ENCODE measurements around the gene AGFG2.

Gene AGFG2

GRCh38 chr7:100544386-100544785 is 5.4 kb downstream of the AGFG2 start:
- H3K4me3 ChIP-seq (ENCODE audit: insufficient read depth in 1 of 2, low read depth in 1 of 2, low read length in 2 of 2), result no peak overlapping the region
- H2BK15ac ChIP-seq (ENCODE audit: low read depth, poor library complexity, severe bottlenecking), result no peak overlapping the region
- no peak overlapping the region for H2BK5ac ChIP-seq (ENCODE audit: low read depth, low read length, poor library complexity, severe bottlenecking)
- no peak overlapping the region for H4K91ac ChIP-seq (ENCODE audit: low read length)
- no peak for DNase-seq
- H3K9me3 ChIP-seq (ENCODE audit: control insufficient read depth, low read length), result no peaks in the 10 kb centered on the region
- H3K36me3 ChIP-seq (ENCODE audit: control insufficient read depth in 1 of 2, insufficient read depth in 2 of 2, low read depth in 1 of 2, low read length in 2 of 2), result peaks cover 2 to 4% of the 10 kb centered on the region in 2 experiments
- H3K4ac ChIP-seq (ENCODE audit: low read depth in 1 of 2, low read length in 2 of 2), result no peak overlapping the region
- peak overlapping the region; percentile 11 for H3K9ac ChIP-seq (ENCODE audit: low read length)
- H3K18ac ChIP-seq (ENCODE audit: low read depth in 1 of 2, low read length in 2 of 2), result no peak overlapping the region
- H3K79me1 ChIP-seq (replicated peaks; ENCODE audit: low read length, poor library complexity, severe bottlenecking), result peaks cover 34% of the 10 kb centered on the region
- 13% methylated on average over 4 of the region's 5 CpGs for WGBS
- H3K27ac ChIP-seq (ENCODE audit: low read length, poor library complexity, severe bottlenecking), result no peak overlapping the region
- H2BK12ac ChIP-seq (ENCODE audit: low read length in 2 of 2), result peak overlapping the region; percentile 56 to 89
- no peaks in the 10 kb centered on the region for H3K27me3 ChIP-seq (ENCODE audit: control insufficient read depth in 1 of 2, insufficient read depth in 1 of 2, low read length in 2 of 2)
- no peak overlapping the region for H3K4me2 ChIP-seq (ENCODE audit: low read length, poor library complexity, severe bottlenecking)
- H4K8ac ChIP-seq (ENCODE audit: low read length), result peak overlapping the region; percentile 73
- H2AK5ac ChIP-seq (ENCODE audit: low read length, severe bottlenecking), result peak overlapping the region; percentile 69
- no peak overlapping the region for H2BK120ac ChIP-seq (ENCODE audit: low read depth, low read length)
- no peak overlapping the region for H3K14ac ChIP-seq (ENCODE audit: low read length in 2 of 2)
- H3K23ac ChIP-seq (ENCODE audit: low read length in 2 of 2), result no peak overlapping the region
- no peak overlapping the region for H2AFZ ChIP-seq (ENCODE audit: low read depth, low read length)
- H3K4me1 ChIP-seq (ENCODE audit: control insufficient read depth, insufficient read depth, low read depth, low read length), result peaks cover 13% of the 10 kb centered on the region

GRCh38 chr7:100544967-100545359 is 6.0 kb downstream of the AGFG2 start:
- Histone ChIP-seq H2BK12ac (ENCODE audit: low read length in 2 of 2) (peak overlapping the region; percentile 64 to 79), H3K4me2 (ENCODE audit: low read length, poor library complexity, severe bottlenecking) (no peak overlapping the region), H3K4me3 (ENCODE audit: insufficient read depth in 1 of 2, low read depth in 1 of 2, low read length in 2 of 2) (peak overlapping the region in 1 of 2 experiments; percentile 35), H3K79me1 (replicated peaks; ENCODE audit: low read length, poor library complexity, severe bottlenecking) (peaks cover 32% of the 10 kb centered on the region), H3K27ac (ENCODE audit: low read length, poor library complexity, severe bottlenecking) (peak overlapping the region; percentile 97), H3K14ac (ENCODE audit: low read length in 2 of 2) (no peak overlapping the region), H2BK15ac (ENCODE audit: low read depth, poor library complexity, severe bottlenecking) (peak overlapping the region; percentile 38), H2BK5ac (ENCODE audit: low read depth, low read length, poor library complexity, severe bottlenecking) (peak overlapping the region; percentile 83), H4K8ac (ENCODE audit: low read length) (peak overlapping the region; percentile 9), H2AFZ (ENCODE audit: low read depth, low read length) (no peak overlapping the region), H3K18ac (ENCODE audit: low read depth in 1 of 2, low read length in 2 of 2) (peak overlapping the region; percentile 61 to 64), H2BK120ac (ENCODE audit: low read depth, low read length) (peak overlapping the region; percentile 89), H3K9ac (ENCODE audit: low read length) (peak overlapping the region; percentile 73), H3K27me3 (ENCODE audit: control insufficient read depth in 1 of 2, insufficient read depth in 1 of 2, low read length in 2 of 2) (no peaks in the 10 kb centered on the region), H3K4ac (ENCODE audit: low read depth in 1 of 2, low read length in 2 of 2) (peak overlapping the region in 1 of 2 experiments; percentile 33), H3K9me3 (ENCODE audit: control insufficient read depth, low read length) (no peaks in the 10 kb centered on the region), H3K36me3 (ENCODE audit: control insufficient read depth in 1 of 2, insufficient read depth in 2 of 2, low read depth in 1 of 2, low read length in 2 of 2) (peaks cover 7 to 8% of the 10 kb centered on the region in 2 experiments), H2AK5ac (ENCODE audit: low read length, severe bottlenecking) (peak overlapping the region; percentile 74), H4K91ac (ENCODE audit: low read length) (no peak overlapping the region), H3K4me1 (ENCODE audit: control insufficient read depth, insufficient read depth, low read depth, low read length) (peaks cover 8% of the 10 kb centered on the region), H3K23ac (ENCODE audit: low read length in 2 of 2) (no peak overlapping the region)
- no peak for DNase-seq
- WGBS, result 50% methylated on average over 1 of the region's 1 CpG

- peak overlapping the region; percentile 73 for H3K9ac ChIP-seq (ENCODE audit: low read length)
- H3K4me3 ChIP-seq (ENCODE audit: insufficient read depth in 1 of 2, low read depth in 1 of 2, low read length in 2 of 2), result peak overlapping the region in 1 of 2 experiments; percentile 35
- peaks cover 7 to 12% of the 10 kb centered on the region in 2 experiments for H3K36me3 ChIP-seq (ENCODE audit: control insufficient read depth in 1 of 2, insufficient read depth in 2 of 2, low read depth in 1 of 2, low read length in 2 of 2)
- H3K27me3 ChIP-seq (ENCODE audit: control insufficient read depth in 1 of 2, insufficient read depth in 1 of 2, low read length in 2 of 2), result no peaks in the 10 kb centered on the region
- H4K8ac ChIP-seq (ENCODE audit: low read length), result peak overlapping the region; percentile 45
- WGBS, result 14% methylated on average over 3 of the region's 3 CpGs
- H3K4me2 ChIP-seq (ENCODE audit: low read length, poor library complexity, severe bottlenecking), result peak overlapping the region; percentile 13
- H3K27ac ChIP-seq (ENCODE audit: low read length, poor library complexity, severe bottlenecking), result peak overlapping the region; percentile 97
- H3K23ac ChIP-seq (ENCODE audit: low read length in 2 of 2), result no peak overlapping the region
- no peaks in the 10 kb centered on the region for H3K9me3 ChIP-seq (ENCODE audit: control insufficient read depth, low read length)
- peak overlapping the region in 1 of 2 experiments; percentile 94 for H3K4ac ChIP-seq (ENCODE audit: low read depth in 1 of 2, low read length in 2 of 2)
- peak overlapping the region; percentile 74 for H2AK5ac ChIP-seq (ENCODE audit: low read length, severe bottlenecking)
- peak overlapping the region; percentile 83 for H2BK5ac ChIP-seq (ENCODE audit: low read depth, low read length, poor library complexity, severe bottlenecking)
- H2BK120ac ChIP-seq (ENCODE audit: low read depth, low read length), result peak overlapping the region; percentile 89
- H3K14ac ChIP-seq (ENCODE audit: low read length in 2 of 2), result no peak overlapping the region
- H2AFZ ChIP-seq (ENCODE audit: low read depth, low read length), result peak overlapping the region; percentile 1
- no peak overlapping the region for H4K91ac ChIP-seq (ENCODE audit: low read length)
- H3K18ac ChIP-seq (ENCODE audit: low read depth in 1 of 2, low read length in 2 of 2), result peak overlapping the region; percentile 7 to 64
- H3K79me1 ChIP-seq (replicated peaks; ENCODE audit: low read length, poor library complexity, severe bottlenecking), result peaks cover 29% of the 10 kb centered on the region
- peak overlapping the region; percentile 64 to 79 for H2BK12ac ChIP-seq (ENCODE audit: low read length in 2 of 2)
- no peak overlapping the region for H2BK15ac ChIP-seq (ENCODE audit: low read depth, poor library complexity, severe bottlenecking)
- DNase-seq, result peak; percentile 91
- peaks cover 8% of the 10 kb centered on the region for H3K4me1 ChIP-seq (ENCODE audit: control insufficient read depth, insufficient read depth, low read depth, low read length)
These were observed 6.5 kb downstream of the AGFG2 start for GRCh38 chr7:100545360-100546128.

GRCh38 chr7:100546129-100546925 is 7.3 kb downstream of the AGFG2 start:
- H3K23ac ChIP-seq (ENCODE audit: low read length in 2 of 2), result no peak overlapping the region
- peak overlapping the region; percentile 35 for H3K4me2 ChIP-seq (ENCODE audit: low read length, poor library complexity, severe bottlenecking)
- H3K14ac ChIP-seq (ENCODE audit: low read length in 2 of 2), result no peak overlapping the region
- DNase-seq, result peak; percentile 36
- H2BK15ac ChIP-seq (ENCODE audit: low read depth, poor library complexity, severe bottlenecking), result no peak overlapping the region
- peak overlapping the region; percentile 27 for H2AFZ ChIP-seq (ENCODE audit: low read depth, low read length)
- H3K9me3 ChIP-seq (ENCODE audit: control insufficient read depth, low read length), result no peaks in the 10 kb centered on the region
- H3K9ac ChIP-seq (ENCODE audit: low read length), result peak overlapping the region; percentile 73
- H3K27me3 ChIP-seq (ENCODE audit: control insufficient read depth in 1 of 2, insufficient read depth in 1 of 2, low read length in 2 of 2), result no peaks in the 10 kb centered on the region
- no peak overlapping the region for H3K4me3 ChIP-seq (ENCODE audit: insufficient read depth in 1 of 2, low read depth in 1 of 2, low read length in 2 of 2)
- peak overlapping the region; percentile 39 for H2BK5ac ChIP-seq (ENCODE audit: low read depth, low read length, poor library complexity, severe bottlenecking)
- peak overlapping the region; percentile 97 for H3K27ac ChIP-seq (ENCODE audit: low read length, poor library complexity, severe bottlenecking)
- H4K8ac ChIP-seq (ENCODE audit: low read length), result peak overlapping the region; percentile 87
- peaks cover 7 to 15% of the 10 kb centered on the region in 2 experiments for H3K36me3 ChIP-seq (ENCODE audit: control insufficient read depth in 1 of 2, insufficient read depth in 2 of 2, low read depth in 1 of 2, low read length in 2 of 2)
- peak overlapping the region; percentile 61 to 62 for H3K18ac ChIP-seq (ENCODE audit: low read depth in 1 of 2, low read length in 2 of 2)
- peak overlapping the region; percentile 33 for H2AK5ac ChIP-seq (ENCODE audit: low read length, severe bottlenecking)
- H3K4me1 ChIP-seq (ENCODE audit: control insufficient read depth, insufficient read depth, low read depth, low read length), result peaks cover 8% of the 10 kb centered on the region
- H3K79me1 ChIP-seq (replicated peaks; ENCODE audit: low read length, poor library complexity, severe bottlenecking), result peaks cover 26% of the 10 kb centered on the region
- H2BK120ac ChIP-seq (ENCODE audit: low read depth, low read length), result peak overlapping the region; percentile 4
- H2BK12ac ChIP-seq (ENCODE audit: low read length in 2 of 2), result peak overlapping the region in 1 of 2 experiments; percentile 78
- peak overlapping the region; percentile 2 to 94 for H3K4ac ChIP-seq (ENCODE audit: low read depth in 1 of 2, low read length in 2 of 2)
- WGBS, result 21% methylated on average over 10 of the region's 10 CpGs
- no peak overlapping the region for H4K91ac ChIP-seq (ENCODE audit: low read length)
